Heart right ventricle (tissue), 16 donors: ENCODE data around the gene AGRN. TPM values are rescaled to one million over a fixed set of nuclear protein-coding genes. Genes with fewer than 3 reads are reported as not detected.
"Not testable (repeated sequence)": the region's sequence is repeated elsewhere in the genome, so short reads cannot be mapped to it uniquely, and the experiment has no call there.

Experiments
- ATAC-seq, 8 donors: fragments of 200-7000 bp; cut with Tn5 transposase; one replicate each; pipeline ENCODE4 v1.9.1; 2020; ENCODE audit warnings: mild to moderate bottlenecking in 8 of 8, moderate library complexity in 8 of 8, moderate number of reproducible peaks in 1 of 8
- DNase-seq, 2 donors: peaks; one replicate each; pipeline ENCODE4 v3.0.0-alpha.2; 2020
- H3K27ac ChIP-seq, 10 donors: fragments of 200-600 bp; sonication (generic) in 2 of 10; one replicate each; pipeline versions ENCODE4 v1.5.0 to v1.8.0; 2020 to 2022; ENCODE audit warnings: mild to moderate bottlenecking in 3 of 10
- H3K27me3 ChIP-seq, 7 donors: fragments of 200-600 bp; one replicate each; pipeline ENCODE4 v1.8.0; 2021 to 2022; ENCODE audit warnings: mild to moderate bottlenecking in 2 of 7
- H3K36me3 ChIP-seq, 9 donors: fragments of 200-600 bp; sonication (generic) in 1 of 9; one replicate each; pipeline versions ENCODE4 v1.5.0 to v1.8.0; 2020 to 2022; ENCODE audit warnings: mild to moderate bottlenecking in 2 of 9
- H3K4me1 ChIP-seq, 9 donors: fragments of 200-600 bp; sonication (generic) in 1 of 9; one replicate each; pipeline versions ENCODE4 v1.5.0 to v1.8.0; 2020 to 2022; ENCODE audit warnings: mild to moderate bottlenecking in 4 of 9
- H3K4me3 ChIP-seq, 10 donors: fragments of 200-600 bp; sonication (generic) in 2 of 10; one replicate each; pipeline versions ENCODE4 v1.5.0 to v1.8.0; 2020 to 2022; ENCODE audit warnings: mild to moderate bottlenecking in 7 of 10, moderate library complexity in 2 of 10
- H3K9me3 ChIP-seq, 11 donors: fragments of 200-600 bp in 10 of 11; sonication (generic) in 2 of 11; one replicate each; pipeline versions ENCODE4 v1.5.0 to v1.8.0; 2013 to 2022; ENCODE audit warnings: mild to moderate bottlenecking in 2 of 11, control low read depth in 1 of 11, moderate library complexity in 1 of 11
- CTCF ChIP-seq, 9 donors: fragments of 200-600 bp; sonication (generic) in 2 of 9; IDR thresholded peaks; one replicate each; pipeline versions ENCODE4 v1.5.0 to v1.8.0; 2021 to 2022; ENCODE audit warnings: antibody characterized with exemption in 9 of 9, mild to moderate bottlenecking in 5 of 9, moderate library complexity in 1 of 9
- WGBS, 2 donors: extraction: QIAGEN DNeasy Blood & Tissue Kit; methylation state at CpG; one replicate each; pipeline ENCODE4 v1.1.7; 2013; ENCODE audit warnings: inconsistent platforms in 1 of 2; 5-methylcytosine and 5-hydroxymethylcytosine counted together
- intact Hi-C, 10 donors: fragments of 100-400 bp; cut with DNase I; formaldehyde crosslinking; loops; one replicate each; pipeline versions ENCODE4 v1.11.1 to v1.14.2; 2022
- polyA plus RNA-seq, 2 donors: library from polyadenylated mRNA; stranded (reverse); fragments of 200-250 nt; gene quantifications; one replicate each; pipeline ENCODE4 v1.2.3, GENCODE V29; 2013
- total RNA-seq, 10 donors: library from RNA; stranded (reverse); fragmentation: NEBNext Ultra II Directional in 3 of 10; extraction: Animal tissue kit (Norgen Biotek cat#: 25700) in 3 of 10; gene quantifications; one replicate each; pipeline versions ENCODE4 v1.2.1 to v1.2.4, GENCODE V29; 2021 to 2023
- donor health status: Arrhythmogenic right ventricular cardiomyopathy.
- donor health status: ischemic (EF 13 %, LVEDD 7.1; RV severe dilation, severe dysfunction).
- donor health status: healthy with polysubstance abuse.
- donor health status: DM: no; HTN: yes; CAD: no.
- donor health status: DM: no; HTN: no; CAD: no.
- donor health status: ischemic (EF 25% LVEDD 6.9; RV normal size, moderate dysfunction).
- donor health status: ischemic (EF 25% LVEDD 5.7; RV mildly dilated, moderate dysfunction).
- donor health status: healthy.
- donor health status: DM: yes; HTN: yes; CAD: no.
- donor health status: Ischemic cardiomyopathy.
- donor health status: ischemic (EF 35%, LVEDD 5.7; RV mildly dilated, moderate dysfunction).
- donor health status: nonischemic (EF 11% LVEDD 7.7; RV severe dilation, severe dysfunction).
- donor health status: DM: yes; HTN: yes; CAD: no.
- donor health status: PGD.
- donor health status: ischemic (EF 29% LVEDD 5.4; RV normal size, mild dysfunction).
- donor health status: nonischemic (EF 23%, LVEDD 6.1; RV moderate dilation, normal function).

The AGRN gene
- total and polyA plus RNA-seq, 12 donors, result 11.5 to 33.9 (median 18.3) TPM

- ATAC-seq (peak in 1 of 8 donors; percentile 10), DNase-seq (peak in 1 of 2 donors; percentile 12)
- TF ChIP-seq CTCF (IDR thresholded peaks at IDR 0.05), result no peak
- WGBS, 2 donors, result 52 to 58% methylated on average over 19 to 21 of the region's 21 CpGs
- intact Hi-C loops, result no loop called here
- H3K4me1 ChIP-seq, result peaks cover 6 to 12% (median 11%) of the 10 kb centered on the region in 9 donors
- H3K27me3 ChIP-seq, result peaks cover 3 to 50% (median 39%) of the 10 kb centered on the region in 7 donors
- no peak overlapping the region for H3K4me3 ChIP-seq
- no peak overlapping the region for H3K27ac ChIP-seq
- no peaks in the 10 kb centered on the region for H3K36me3 ChIP-seq
- no peaks in the 10 kb centered on the region for H3K9me3 ChIP-seq
These were observed 55.4 kb downstream of the AGRN start for GRCh38 chr1:1075148-1075935.

- Histone ChIP-seq H3K27me3 (peaks cover 3 to 36% (median 27%) of the 10 kb centered on the region in 7 donors), H3K4me1 (peaks cover 6 to 13% (median 12%) of the 10 kb centered on the region in 9 donors)
- ATAC-seq, H3K27ac ChIP-seq, H3K36me3 ChIP-seq, H3K9me3 ChIP-seq, H3K4me3 ChIP-seq, intact Hi-C loops, DNase-seq: not testable (repeated sequence)
- WGBS, 2 donors, result 24 to 80% methylated on average over 1 to 4 of the region's 21 CpGs
These were observed 57.5 kb downstream of the AGRN start for GRCh38 chr1:1077396-1077795.

- TF ChIP-seq CTCF (IDR thresholded peaks at IDR 0.05), result no peak
- intact Hi-C loops, result no loop called here
- Histone ChIP-seq H3K27ac (peak overlapping the region in 7 of 10 donors; percentile 11 to 74 (median 53)), H3K4me1 (peaks cover 6 to 13% (median 12%) of the 10 kb centered on the region in 9 donors), H3K4me3 (peak overlapping the region; percentile 8 to 47 (median 32)), H3K9me3 (no peaks in the 10 kb centered on the region), H3K27me3 (peaks cover 3 to 21% (median 9%) of the 10 kb centered on the region in 7 donors), H3K36me3 (peaks cover 0 to 4% (median 0%) of the 10 kb centered on the region in 9 donors)
- peak; percentile 55 to 74 (median 64) for ATAC-seq
- 1 to 2% methylated on average over 37 to 38 of the region's 38 CpGs for WGBS, 2 donors
- DNase-seq, result peak in 1 of 2 donors; percentile 33
These were observed 59.6 kb downstream of the AGRN start for GRCh38 chr1:1079408-1080121.

GRCh38 chr1:1080122-1080757, 60.3 kb downstream of the AGRN start:
- DNase-seq (peak; percentile 50 to 60), ATAC-seq (peak; percentile 83 to 92 (median 86))
- Histone ChIP-seq H3K27ac (peak overlapping the region in 7 of 10 donors; percentile 11 to 74 (median 53)), H3K36me3 (peaks cover 0 to 4% (median 0%) of the 10 kb centered on the region in 9 donors), H3K4me3 (peak overlapping the region; percentile 8 to 47 (median 32)), H3K27me3 (peaks cover under 1 to 14% (median 2%) of the 10 kb centered on the region in 7 donors), H3K4me1 (peaks cover 6 to 13% (median 12%) of the 10 kb centered on the region in 9 donors), H3K9me3 (no peaks in the 10 kb centered on the region)
- intact Hi-C loops, result no loop called here
- 3 to 5% methylated on average over 19 to 20 of the region's 23 CpGs for WGBS, 2 donors
- no peak for TF ChIP-seq CTCF (IDR thresholded peaks at IDR 0.05)
